ENCODE results near the gene MRPS12.

MRPS12 gene

DNA sequence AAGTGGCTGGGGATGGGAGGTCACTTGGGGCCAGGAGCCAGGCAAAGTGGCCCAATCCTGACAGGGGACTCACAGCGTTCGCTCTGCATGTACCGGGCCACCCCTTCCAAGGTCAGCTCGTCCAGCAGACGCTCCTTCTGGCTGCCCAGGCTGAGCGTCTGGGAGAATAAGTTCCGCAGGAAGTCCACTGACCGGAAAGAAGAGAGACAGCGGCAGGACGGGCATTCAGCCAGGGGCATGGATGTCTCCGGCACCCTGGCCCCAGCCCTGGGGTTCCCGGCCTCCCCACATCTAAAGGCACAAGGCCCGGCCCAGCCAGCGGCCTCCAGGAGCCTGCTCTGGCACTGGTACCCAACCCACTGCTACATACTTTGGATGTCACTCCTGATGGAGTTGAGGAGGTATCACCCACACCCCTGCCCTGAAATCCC lies 37.4 kb upstream of the MRPS12 start:
- H3K27ac ChIP-seq, result no peak overlapping the region

GRCh38 chr19:38894968-38895367 lies 35.8 kb upstream of the MRPS12 start:
- no peak overlapping the region for H3K27ac ChIP-seq
- TF ChIP-seq CTCF (IDR thresholded peaks at IDR 0.05) (no peak), ZFX (IDR thresholded peaks at IDR 0.05; ENCODE audit: borderline replicate concordance) (no peak)

More for the DNA sequence above, 37.4 kb upstream of the MRPS12 start:
- TF ChIP-seq CTCF (IDR thresholded peaks at IDR 0.05), result no peak
- no peak for TF ChIP-seq ZFX (IDR thresholded peaks at IDR 0.05; ENCODE audit: borderline replicate concordance)

DNA sequence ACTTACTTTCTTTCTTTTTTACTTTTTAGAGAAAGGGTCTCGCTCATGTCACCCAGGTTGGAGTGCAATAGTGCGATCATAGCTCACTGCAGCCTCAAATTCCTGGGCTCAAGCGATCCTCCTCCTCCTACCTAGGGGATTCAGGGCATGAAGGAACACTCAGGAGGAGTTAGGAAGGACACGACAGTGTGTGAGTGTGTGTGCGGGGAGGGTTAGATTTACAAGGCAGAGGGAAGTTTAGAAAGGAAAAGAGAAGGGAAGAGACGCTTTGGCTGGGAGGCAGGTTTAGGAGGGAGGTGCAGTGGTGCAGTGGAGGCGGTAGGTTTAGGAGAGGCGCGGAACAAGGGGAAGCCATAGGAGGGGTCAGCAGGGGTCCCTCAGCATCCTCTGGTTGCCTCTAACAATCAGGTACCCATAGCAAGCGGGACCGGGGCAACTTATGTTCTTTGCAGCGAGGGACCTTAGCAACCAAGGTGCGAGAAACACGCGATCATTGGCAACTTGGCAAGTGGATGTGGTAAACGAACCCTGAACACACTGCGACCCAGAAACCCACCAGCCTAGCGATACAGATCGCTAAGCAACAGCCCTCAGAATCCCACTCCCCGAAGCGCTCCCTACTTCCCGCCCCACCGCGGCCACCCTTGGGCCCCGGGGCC lies 31.8 kb upstream of the MRPS12 start:
- TF ChIP-seq CTCF (IDR thresholded peaks at IDR 0.05), result no peak
- H3K27ac ChIP-seq, result peak overlapping the region; percentile 58

- peak within 1 kb of the TSS; percentile 58 for H3K27ac ChIP-seq
- no peak for TF ChIP-seq ZFX (IDR thresholded peaks at IDR 0.05; ENCODE audit: borderline replicate concordance)
- no peak for TF ChIP-seq CTCF (IDR thresholded peaks at IDR 0.05)
Observed at GRCh38 chr19:38899447-38900201, 31.1 kb upstream of the MRPS12 start, which contains the start of the genes NFKBIB and SIRT2. Gene NFKBIB, plus strand, starts transcription at chr19:38899969. Its CDS starts 64 bp downstream, at chr19:38900033. Gene SIRT2, minus strand, starts transcription at chr19:38899618. Its CDS starts 97 bp downstream, at chr19:38899521.

- TF ChIP-seq ZFX (IDR thresholded peaks at IDR 0.05; ENCODE audit: borderline replicate concordance) (no peak), CTCF (IDR thresholded peaks at IDR 0.05) (no peak)
- peak overlapping the region; percentile 58 for H3K27ac ChIP-seq
Observed at GRCh38 chr19:38900202-38900629, 30.5 kb upstream of the MRPS12 start.

GRCh38 chr19:38900743-38901190 lies 30.0 kb upstream of the MRPS12 start:
- no peak for TF ChIP-seq ZFX (IDR thresholded peaks at IDR 0.05; ENCODE audit: borderline replicate concordance)
- TF ChIP-seq CTCF (IDR thresholded peaks at IDR 0.05), result no peak
- peak overlapping the region; percentile 58 for H3K27ac ChIP-seq

- TF ChIP-seq CTCF (IDR thresholded peaks at IDR 0.05), result no peak
- TF ChIP-seq ZFX (IDR thresholded peaks at IDR 0.05; ENCODE audit: borderline replicate concordance), result no peak
- H3K27ac ChIP-seq, result no peak overlapping the region
Observed at GRCh38 chr19:38901683-38902082, 29.1 kb upstream of the MRPS12 start.

All from 22Rv1 (cell line).